GM10266 (cell line): ENCODE data around the gene CCDC170.

ENCODE experiments used
- DNase-seq: peaks from one replicate; pipeline ENCODE4 v3.0.0; 2012; ENCODE audit errors: extremely low spot score
- TF ChIP-seq, protein P1 (sequence below): IDR thresholded peaks from 2 replicates; pipeline ENCODE4 v1.5.1; 2012; ENCODE audit warnings: mild to moderate bottlenecking, low read depth; ENCODE audit not compliant: control insufficient read depth, insufficient read depth; ENCODE audit errors: missing control alignments

The CCDC170 gene

DNA sequence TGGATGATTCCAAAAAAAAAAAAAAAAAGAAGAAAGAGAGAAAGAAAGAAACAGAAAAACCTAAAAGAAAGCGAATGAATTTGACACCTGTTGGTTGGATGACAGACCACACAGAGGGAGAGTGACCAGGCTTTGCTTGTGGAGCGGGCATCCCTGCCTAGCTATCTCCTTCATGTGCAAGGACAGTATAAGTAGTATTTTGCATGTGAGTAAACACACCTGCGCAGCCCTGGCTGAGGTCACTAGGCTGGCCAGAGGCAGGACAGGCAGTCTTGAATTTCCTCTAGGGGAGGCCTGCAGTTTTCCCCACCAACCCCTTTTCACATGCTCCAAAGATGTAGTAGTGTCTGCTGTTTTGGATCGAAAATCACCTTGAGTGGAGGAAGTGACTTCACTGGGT, 126.4 kb downstream of the CCDC170 start:
- no peak for DNase-seq
- TF ChIP-seq, protein P1, sequence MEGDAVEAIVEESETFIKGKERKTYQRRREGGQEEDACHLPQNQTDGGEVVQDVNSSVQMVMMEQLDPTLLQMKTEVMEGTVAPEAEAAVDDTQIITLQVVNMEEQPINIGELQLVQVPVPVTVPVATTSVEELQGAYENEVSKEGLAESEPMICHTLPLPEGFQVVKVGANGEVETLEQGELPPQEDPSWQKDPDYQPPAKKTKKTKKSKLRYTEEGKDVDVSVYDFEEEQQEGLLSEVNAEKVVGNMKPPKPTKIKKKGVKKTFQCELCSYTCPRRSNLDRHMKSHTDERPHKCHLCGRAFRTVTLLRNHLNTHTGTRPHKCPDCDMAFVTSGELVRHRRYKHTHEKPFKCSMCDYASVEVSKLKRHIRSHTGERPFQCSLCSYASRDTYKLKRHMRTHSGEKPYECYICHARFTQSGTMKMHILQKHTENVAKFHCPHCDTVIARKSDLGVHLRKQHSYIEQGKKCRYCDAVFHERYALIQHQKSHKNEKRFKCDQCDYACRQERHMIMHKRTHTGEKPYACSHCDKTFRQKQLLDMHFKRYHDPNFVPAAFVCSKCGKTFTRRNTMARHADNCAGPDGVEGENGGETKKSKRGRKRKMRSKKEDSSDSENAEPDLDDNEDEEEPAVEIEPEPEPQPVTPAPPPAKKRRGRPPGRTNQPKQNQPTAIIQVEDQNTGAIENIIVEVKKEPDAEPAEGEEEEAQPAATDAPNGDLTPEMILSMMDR: no peak

DNA sequence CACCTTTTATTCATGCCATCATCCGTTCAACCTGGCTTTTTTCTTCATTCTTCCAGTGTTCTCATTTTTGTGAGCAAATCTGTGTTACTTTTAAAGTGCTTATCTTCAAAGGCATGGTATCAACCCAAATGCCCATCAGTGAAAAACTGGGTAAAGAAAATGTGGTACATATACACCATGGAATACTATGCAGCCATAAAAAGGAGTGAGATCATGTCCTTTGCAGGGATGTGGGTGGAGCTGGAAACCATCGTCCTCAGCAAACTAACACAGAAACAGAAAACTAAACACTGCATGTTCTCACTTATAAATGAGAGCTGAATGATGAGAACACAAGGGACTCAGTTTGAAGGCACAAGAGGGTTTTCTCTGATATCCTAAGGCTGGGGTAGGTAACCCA, 130.3 kb downstream of the CCDC170 start:
- TF ChIP-seq, protein P1: no peak
- DNase-seq: no peak

DNA sequence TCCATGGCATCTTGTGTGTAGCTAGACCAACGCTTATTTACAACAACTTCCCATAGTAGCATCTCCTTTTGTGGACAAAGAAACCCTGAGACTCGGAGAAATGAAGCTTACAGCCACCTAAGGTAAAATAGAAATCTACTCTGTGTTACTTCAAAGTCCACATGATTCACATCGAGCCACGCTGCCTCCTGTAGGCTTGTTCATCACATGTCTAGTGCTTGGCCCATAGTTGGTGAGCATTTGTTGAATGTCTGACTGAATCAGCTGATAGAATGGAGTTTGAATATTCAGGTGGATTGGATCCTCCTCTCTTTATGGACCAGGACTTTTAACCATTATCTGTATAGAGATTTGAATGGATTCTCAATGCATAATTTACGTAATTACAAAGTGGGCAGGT, 130.7 kb downstream of the CCDC170 start:
- no peak for DNase-seq
- TF ChIP-seq, protein P1: no peak

DNA sequence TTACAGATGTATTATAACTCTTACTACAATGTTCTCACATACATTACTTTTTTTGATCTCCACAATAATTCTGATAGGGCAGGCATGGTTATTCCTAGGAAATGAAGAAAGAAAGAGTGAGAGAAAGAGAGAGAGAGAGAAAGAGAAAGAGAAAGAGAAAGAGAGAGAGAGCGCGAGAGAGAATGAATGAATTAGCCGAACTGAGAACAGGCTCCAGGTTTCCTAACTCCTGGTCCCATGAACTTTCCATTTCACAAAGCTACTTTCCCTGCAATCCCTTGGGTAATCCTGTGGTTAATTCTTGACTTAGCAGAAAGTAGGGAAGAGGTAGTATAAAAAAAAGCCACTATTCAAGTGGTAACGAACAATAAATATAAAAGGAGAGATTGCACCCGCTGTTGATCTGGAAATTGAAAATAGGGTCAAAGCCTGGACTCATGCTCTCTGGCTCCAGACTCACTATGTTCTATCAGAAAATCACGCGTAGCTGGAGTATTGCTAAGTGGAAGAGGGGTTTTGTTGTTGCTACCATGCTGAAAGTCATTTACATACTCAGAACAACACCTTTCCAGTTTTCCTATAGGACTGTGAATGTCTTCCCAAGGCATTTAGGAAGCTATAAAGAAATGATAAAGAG, 131.2 kb downstream of the CCDC170 start:
- no peak for DNase-seq
- TF ChIP-seq, protein P1: no peak

DNA sequence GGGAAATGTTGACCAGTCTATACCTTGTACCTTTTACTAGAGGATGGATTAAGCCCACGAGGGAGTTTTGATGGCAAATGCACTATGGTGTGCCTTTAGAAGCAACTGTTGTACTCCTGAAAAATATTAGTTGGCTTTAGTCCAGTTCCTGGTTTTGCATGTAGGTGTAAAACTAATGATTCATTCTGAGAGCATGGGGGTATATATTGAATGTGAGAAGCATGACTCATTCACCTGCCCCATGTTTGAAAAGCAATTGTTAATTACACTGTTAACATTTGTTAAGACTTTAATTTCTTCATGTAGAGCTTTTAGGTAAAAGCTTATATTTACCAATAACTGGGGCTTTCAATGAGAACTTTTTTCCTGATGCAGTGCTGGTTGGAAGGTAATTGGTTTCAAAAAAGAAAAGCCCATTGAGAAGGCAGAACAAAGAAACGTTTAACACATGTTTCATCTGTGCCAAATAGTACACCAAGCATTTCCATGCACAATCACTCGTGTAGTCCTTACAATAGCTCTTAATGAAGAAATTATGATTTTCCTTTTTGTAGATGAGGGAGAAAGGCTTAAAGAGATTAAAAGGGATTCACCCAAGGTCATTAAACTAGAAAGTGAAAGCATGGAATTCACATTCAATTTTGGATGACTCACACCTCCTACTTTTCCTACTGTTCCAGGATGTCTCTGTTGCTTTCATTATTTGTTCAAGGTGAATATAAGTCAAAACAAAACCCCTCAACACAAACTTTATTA, 134.1 kb downstream of the CCDC170 start:
- TF ChIP-seq, protein P1: no peak
- peak; percentile 11 for DNase-seq

DNA sequence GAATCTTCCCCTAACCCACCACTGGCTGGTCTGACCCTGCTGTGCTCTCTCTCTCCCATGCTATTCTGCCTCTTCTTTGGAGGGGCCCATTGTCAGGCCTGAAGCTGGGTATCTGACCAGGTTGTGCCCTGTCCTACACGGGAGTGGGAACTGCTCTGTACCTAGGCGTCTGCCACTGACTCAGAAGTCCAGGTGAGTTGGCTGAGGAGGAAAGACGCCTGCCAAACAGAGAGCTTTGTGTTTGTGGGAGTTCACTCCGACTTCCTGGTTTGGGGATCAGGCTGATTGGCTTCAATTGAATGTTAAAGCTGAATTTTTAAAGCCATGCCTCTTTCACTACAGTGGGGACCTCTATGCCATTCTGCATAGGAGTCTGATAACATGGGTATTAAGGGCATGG, 136.0 kb downstream of the CCDC170 start:
- no peak for DNase-seq

More for the DNA sequence above, 136.0 kb downstream of the CCDC170 start:
- TF ChIP-seq, protein P1: no peak
